HEK293T (cell line): ENCODE measurements around the gene RAB44.

Source experiments
- BHLHE40 ChIP-seq: fragments of 450-650 bp; IDR thresholded peaks from 2 replicates; pipeline ENCODE4 v1.6.1; 2016; ENCODE audit warnings: mild to moderate bottlenecking, moderate library complexity, borderline replicate concordance
- CTBP1 ChIP-seq: fragments of 450-650 bp; IDR thresholded peaks from 2 replicates; pipeline ENCODE4 v1.6.1; 2016; ENCODE audit warnings: borderline replicate concordance
- FOXA1 ChIP-seq: fragments of 450-650 bp; IDR thresholded peaks from 2 replicates; pipeline ENCODE4 v1.6.1; 2016; ENCODE audit warnings: mild to moderate bottlenecking
- FOXK2 ChIP-seq: fragments of 450-650 bp; IDR thresholded peaks from 2 replicates; pipeline ENCODE4 v1.6.1; 2016; ENCODE audit warnings: mild to moderate bottlenecking
- HDGF ChIP-seq: fragments of 450-650 bp; IDR thresholded peaks from 2 replicates; pipeline ENCODE4 v1.6.1; 2017; ENCODE audit warnings: antibody characterized with exemption, borderline replicate concordance
- TARDBP ChIP-seq: fragments of 450-650 bp; IDR thresholded peaks from 2 replicates; pipeline ENCODE4 v1.6.1; 2016

DNA sequence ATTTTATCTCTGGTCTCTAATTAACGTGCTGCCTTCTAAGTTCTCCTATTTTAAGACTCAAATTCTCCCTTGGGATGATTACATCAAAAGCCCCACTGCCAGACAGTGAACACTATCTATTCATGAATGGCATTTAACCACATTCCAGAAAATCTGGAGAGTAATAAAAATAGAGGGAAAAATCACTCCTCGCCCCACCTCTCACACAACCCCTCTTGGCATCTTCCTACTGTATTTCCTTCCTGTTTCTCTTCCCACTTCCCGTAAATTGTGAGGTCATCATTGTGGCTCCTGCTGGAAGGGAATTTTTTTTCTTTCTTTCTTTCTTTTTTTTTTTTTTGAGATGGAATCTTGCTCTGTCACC, 31.5 kb downstream of the RAB44 start:
- TF ChIP-seq FOXK2 (no peak), CTBP1 (no peak), FOXA1 (no peak), HDGF (no peak), TARDBP (no peak), BHLHE40 (no peak)
